WERI-Rb-1 (cell line): ENCODE data around the gene C1orf52.

Source experiments
- DNase-seq: peaks from one replicate; pipeline ENCODE4 v3.0.0-alpha.2; 2020
- H3K27ac ChIP-seq: fragments of 250-450 bp; sonication (Bioruptor Pico); 2 replicates; pipeline ENCODE4 v1.5.1; 2020; ENCODE audit warnings: mild to moderate bottlenecking, moderate library complexity
- H3K27me3 ChIP-seq: fragments of 250-450 bp; sonication (Bioruptor Pico); 2 replicates; pipeline ENCODE4 v1.5.1; 2021; ENCODE audit warnings: mild to moderate bottlenecking, low read depth, moderate library complexity; ENCODE audit not compliant: insufficient read depth, severe bottlenecking
- H3K36me3 ChIP-seq: fragments of 250-450 bp; sonication (Bioruptor Pico); 2 replicates; pipeline ENCODE4 v1.5.1; 2020; ENCODE audit warnings: mild to moderate bottlenecking, moderate library complexity
- H3K4me3 ChIP-seq: 2 replicates; pipeline ENCODE4 v1.5.1; 2011; ENCODE audit warnings: low read depth, mild to moderate bottlenecking, control low read depth, low read length
- H3K9me3 ChIP-seq: fragments of 250-450 bp; sonication (Bioruptor Pico); 2 replicates; pipeline ENCODE4 v1.5.1; 2021; ENCODE audit warnings: mild to moderate bottlenecking, moderate library complexity; ENCODE audit not compliant: severe bottlenecking
- CTCF ChIP-seq: IDR thresholded peaks from 2 replicates; pipeline ENCODE4 v1.5.1; 2011; ENCODE audit warnings: low read depth, mild to moderate bottlenecking, control low read depth, inconsistent platforms, low read length

C1orf52 gene

GRCh38 chr1:85268801-85269585, 9.5 kb upstream of the C1orf52 start:
- no peak overlapping the region for H3K4me3 ChIP-seq
- TF ChIP-seq CTCF: no peak
- no peaks in the 10 kb centered on the region for H3K27me3 ChIP-seq
- H3K9me3 ChIP-seq: no peaks in the 10 kb centered on the region
- no peak for DNase-seq
- H3K36me3 ChIP-seq: peaks cover 43% of the 10 kb centered on the region
- H3K27ac ChIP-seq: no peak overlapping the region

GRCh38 chr1:85267313-85267712, 7.9 kb upstream of the C1orf52 start:
- no peaks in the 10 kb centered on the region for H3K27me3 ChIP-seq
- no peak for DNase-seq
- H3K4me3 ChIP-seq: no peak overlapping the region
- TF ChIP-seq CTCF: no peak
- H3K36me3 ChIP-seq: peaks cover 37% of the 10 kb centered on the region
- no peak overlapping the region for H3K27ac ChIP-seq
- H3K9me3 ChIP-seq: no peaks in the 10 kb centered on the region

GRCh38 chr1:85264150-85264549, 4.7 kb upstream of the C1orf52 start:
- Histone ChIP-seq H3K27ac (no peak overlapping the region), H3K36me3 (peaks cover 24% of the 10 kb centered on the region), H3K4me3 (no peak overlapping the region), H3K27me3 (no peaks in the 10 kb centered on the region), H3K9me3 (no peaks in the 10 kb centered on the region)
- DNase-seq: no peak
- no peak for TF ChIP-seq CTCF

GRCh38 chr1:85262985-85263384, 3.5 kb upstream of the C1orf52 start:
- H3K4me3 ChIP-seq: no peak overlapping the region
- no peak for DNase-seq
- no peaks in the 10 kb centered on the region for H3K9me3 ChIP-seq
- TF ChIP-seq CTCF: no peak
- H3K27me3 ChIP-seq: no peaks in the 10 kb centered on the region
- H3K27ac ChIP-seq: no peak overlapping the region
- peaks cover 22% of the 10 kb centered on the region for H3K36me3 ChIP-seq

GRCh38 chr1:85259912-85260274, 431 bp upstream of the C1orf52 start:
- no peak overlapping the region for H3K27ac ChIP-seq
- DNase-seq: no peak

More at GRCh38 chr1:85259912-85260274, 431 bp upstream of the C1orf52 start:
- H3K9me3 ChIP-seq: no peaks in the 10 kb centered on the region
- H3K4me3 ChIP-seq: peak overlapping the region; percentile 8; the same call in 1 of the 2 replicates
- TF ChIP-seq CTCF: no peak
- H3K27me3 ChIP-seq: no peaks in the 10 kb centered on the region
- H3K36me3 ChIP-seq: peaks cover 29% of the 10 kb centered on the region
